Right atrium auricular region (tissue), 2 donors: Measurements from ENCODE around the gene EXOC6B. TPM values are rescaled to one million over a fixed set of nuclear protein-coding genes. Genes with fewer than 3 reads are reported as not detected.

Source experiments
- DNase-seq: peaks from one replicate; pipeline ENCODE4 v3.0.0-alpha.2; 2019; ENCODE audit warnings: low spot score
- H3K27ac ChIP-seq, 2 donors: fragments of 200-600 bp; sonication (generic); 1 replicate in 1 of 2; 2 replicates in 1 of 2; pipeline ENCODE4 v1.5.1; 2016 to 2019
- H3K27me3 ChIP-seq, 2 donors: fragments of 200-600 bp; sonication (generic); one replicate each; pipeline versions ENCODE4 v1.5.1 to v1.6.0; 2017 to 2019
- H3K36me3 ChIP-seq: fragments of 200-600 bp; sonication (generic); one replicate; pipeline ENCODE4 v1.5.1; 2016
- H3K4me1 ChIP-seq, 2 donors: fragments of 200-600 bp; sonication (generic); one replicate each; pipeline versions ENCODE4 v1.5.1 to v1.6.0; 2017 to 2019
- H3K4me3 ChIP-seq, 2 donors: fragments of 200-600 bp; sonication (generic); 1 replicate in 1 of 2; 2 replicates in 1 of 2; pipeline ENCODE4 v1.5.1; 2017 to 2019; ENCODE audit warnings: mild to moderate bottlenecking in 1 of 2, moderate library complexity in 1 of 2
- H3K9me3 ChIP-seq, 2 donors: fragments of 200-600 bp; sonication (generic); one replicate each; pipeline ENCODE4 v1.5.1; 2019
- total RNA-seq, 2 donors: library from RNA; depleted of rRNA; stranded (reverse); fragments of >200 nt; gene quantifications; one replicate each; pipeline ENCODE4 v1.1.0, GENCODE V29; 2016
- TF ChIP-seq, protein P1 (sequence below), 2 donors: fragments of 200-600 bp; sonication (generic); IDR thresholded peaks; one replicate each; pipeline ENCODE4 v1.5.1; 2019; ENCODE audit warnings: antibody characterized with exemption in 2 of 2

EXOC6B gene
- total RNA-seq, 2 donors from 2014 or later = 80.5 to 111 TPM

GRCh38 chr2:72271766-72272641 lies 553.8 kb downstream of the EXOC6B start:
- TF ChIP-seq, protein P1, sequence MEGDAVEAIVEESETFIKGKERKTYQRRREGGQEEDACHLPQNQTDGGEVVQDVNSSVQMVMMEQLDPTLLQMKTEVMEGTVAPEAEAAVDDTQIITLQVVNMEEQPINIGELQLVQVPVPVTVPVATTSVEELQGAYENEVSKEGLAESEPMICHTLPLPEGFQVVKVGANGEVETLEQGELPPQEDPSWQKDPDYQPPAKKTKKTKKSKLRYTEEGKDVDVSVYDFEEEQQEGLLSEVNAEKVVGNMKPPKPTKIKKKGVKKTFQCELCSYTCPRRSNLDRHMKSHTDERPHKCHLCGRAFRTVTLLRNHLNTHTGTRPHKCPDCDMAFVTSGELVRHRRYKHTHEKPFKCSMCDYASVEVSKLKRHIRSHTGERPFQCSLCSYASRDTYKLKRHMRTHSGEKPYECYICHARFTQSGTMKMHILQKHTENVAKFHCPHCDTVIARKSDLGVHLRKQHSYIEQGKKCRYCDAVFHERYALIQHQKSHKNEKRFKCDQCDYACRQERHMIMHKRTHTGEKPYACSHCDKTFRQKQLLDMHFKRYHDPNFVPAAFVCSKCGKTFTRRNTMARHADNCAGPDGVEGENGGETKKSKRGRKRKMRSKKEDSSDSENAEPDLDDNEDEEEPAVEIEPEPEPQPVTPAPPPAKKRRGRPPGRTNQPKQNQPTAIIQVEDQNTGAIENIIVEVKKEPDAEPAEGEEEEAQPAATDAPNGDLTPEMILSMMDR (IDR thresholded peaks at IDR 0.05) = no peak
- no peak overlapping the region for H3K4me3 ChIP-seq
- no peaks in the 10 kb centered on the region for H3K9me3 ChIP-seq
- no peak for DNase-seq
- no peak overlapping the region for H3K27ac ChIP-seq
- no peaks in the 10 kb centered on the region for H3K27me3 ChIP-seq
- peaks cover 0 to 35% of the 10 kb centered on the region in 2 donors for H3K4me1 ChIP-seq
- H3K36me3 ChIP-seq = no peaks in the 10 kb centered on the region

GRCh38 chr2:72271276-72271614 lies 554.6 kb downstream of the EXOC6B start:
- H3K27ac ChIP-seq = no peak overlapping the region
- TF ChIP-seq, protein P1 (IDR thresholded peaks at IDR 0.05) = no peak
- H3K4me1 ChIP-seq = peaks cover 0 to 35% of the 10 kb centered on the region in 2 donors
- H3K9me3 ChIP-seq = no peaks in the 10 kb centered on the region
- no peaks in the 10 kb centered on the region for H3K36me3 ChIP-seq
- no peak for DNase-seq
- no peak overlapping the region for H3K4me3 ChIP-seq
- H3K27me3 ChIP-seq = no peaks in the 10 kb centered on the region

GRCh38 chr2:72270556-72271275 lies 555.1 kb downstream of the EXOC6B start:
- DNase-seq = no peak
- Histone ChIP-seq H3K4me1 (peaks cover 0 to 30% of the 10 kb centered on the region in 2 donors), H3K27me3 (no peaks in the 10 kb centered on the region), H3K4me3 (no peak overlapping the region), H3K36me3 (no peaks in the 10 kb centered on the region), H3K9me3 (no peaks in the 10 kb centered on the region), H3K27ac (no peak overlapping the region)
- TF ChIP-seq, protein P1 (IDR thresholded peaks at IDR 0.05) = no peak

DNA sequence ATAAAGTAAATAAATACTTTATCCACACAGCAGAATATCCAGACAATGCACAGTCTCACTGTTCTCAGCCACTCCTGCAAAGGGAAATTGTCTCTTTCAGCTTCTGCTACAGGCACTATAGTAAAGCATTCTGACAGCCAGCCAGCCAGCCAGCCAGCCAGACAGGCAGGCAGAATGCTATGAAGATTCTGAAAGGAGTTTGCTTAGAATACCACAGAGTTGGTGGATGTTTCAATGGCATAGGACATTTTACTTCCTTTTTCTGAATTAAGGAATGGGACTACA lies 562.1 kb downstream of the EXOC6B start:
- H3K9me3 ChIP-seq = no peaks in the 10 kb centered on the region
- TF ChIP-seq, protein P1 (IDR thresholded peaks at IDR 0.05) = no peak
- no peaks in the 10 kb centered on the region for H3K27me3 ChIP-seq
- no peak overlapping the region for H3K4me3 ChIP-seq
- H3K4me1 ChIP-seq = peaks cover 0 to 6% of the 10 kb centered on the region in 2 donors
- DNase-seq = no peak
- H3K27ac ChIP-seq = no peak overlapping the region
- H3K36me3 ChIP-seq = no peaks in the 10 kb centered on the region

DNA sequence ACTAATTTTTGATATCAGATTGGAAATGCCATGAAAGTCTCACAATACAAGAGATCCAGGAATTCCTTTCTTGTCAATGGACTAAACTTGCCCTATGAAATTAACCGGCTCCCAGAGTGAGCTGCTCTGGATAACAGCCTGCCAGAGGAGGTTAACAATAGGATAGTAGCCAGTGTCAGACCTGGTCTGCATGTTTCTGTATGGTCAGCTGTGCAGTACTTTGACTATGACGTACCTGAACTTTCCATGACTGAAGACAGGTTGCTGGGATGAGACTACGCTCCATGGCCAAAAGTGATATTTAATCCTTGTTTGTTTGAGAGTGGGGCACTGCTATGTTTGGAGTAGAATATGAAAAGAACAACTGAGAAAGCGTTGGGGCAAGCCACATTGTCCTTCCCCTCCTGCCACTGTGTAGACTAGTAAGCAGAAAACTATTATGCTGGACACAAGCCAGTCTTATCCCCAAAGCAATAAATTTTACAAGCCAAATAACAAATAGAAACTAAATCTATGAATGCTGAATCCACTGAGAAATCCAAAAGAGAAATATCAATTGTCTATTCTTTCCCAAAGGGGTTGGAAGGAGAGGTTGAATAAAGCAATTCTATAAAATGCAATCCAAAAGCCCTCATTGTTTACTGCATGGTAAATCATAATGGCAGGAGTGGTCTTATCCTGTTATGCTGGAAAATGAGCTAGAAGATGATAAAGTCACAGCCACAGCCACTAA lies 562.6 kb downstream of the EXOC6B start:
- H3K9me3 ChIP-seq = no peaks in the 10 kb centered on the region
- H3K4me1 ChIP-seq = peaks cover 0 to 6% of the 10 kb centered on the region in 2 donors
- H3K27me3 ChIP-seq = no peaks in the 10 kb centered on the region
- DNase-seq = no peak
- TF ChIP-seq, protein P1 (IDR thresholded peaks at IDR 0.05) = no peak
- H3K27ac ChIP-seq = no peak overlapping the region
- no peaks in the 10 kb centered on the region for H3K36me3 ChIP-seq
- no peak overlapping the region for H3K4me3 ChIP-seq
